Ectodermal cell (in vitro differentiated cells): Measurements from ENCODE around the gene ASIC2.

ENCODE experiments used
- H3K27ac ChIP-seq: 2 replicates; pipeline ENCODE4 v1.7.0; 2013; ENCODE audit warnings: mild to moderate bottlenecking, low read depth, low read length; ENCODE audit not compliant: insufficient read depth, poor library complexity, severe bottlenecking
- H3K27me3 ChIP-seq: 2 replicates; pipeline ENCODE4 v1.7.0; 2013; ENCODE audit warnings: mild to moderate bottlenecking, low read length; ENCODE audit not compliant: insufficient read depth, control insufficient read depth, poor library complexity, severe bottlenecking
- H3K36me3 ChIP-seq: one replicate; pipeline ENCODE4 v1.7.0; 2013; ENCODE audit warnings: low read length; ENCODE audit not compliant: control insufficient read depth, insufficient read depth
- H3K4me1 ChIP-seq: one replicate; pipeline ENCODE4 v1.7.0; 2013; ENCODE audit warnings: low read length; ENCODE audit not compliant: control insufficient read depth, insufficient read depth
- H3K4me3 ChIP-seq: 2 replicates; pipeline ENCODE4 v1.7.0; 2013; ENCODE audit warnings: low read depth, low read length, control low read depth; ENCODE audit not compliant: insufficient read depth
- H3K9me3 ChIP-seq: 2 replicates; pipeline ENCODE4 v1.7.0; 2013; ENCODE audit warnings: mild to moderate bottlenecking, low read length, moderate library complexity; ENCODE audit not compliant: control insufficient read depth
- WGBS, 2 experiments: methylation state at CpG; one replicate each; pipeline ENCODE4 v1.1.7; 2013; ENCODE audit warnings: missing lambda C conversion rate in 2 of 2; 5-methylcytosine and 5-hydroxymethylcytosine counted together

ASIC2 gene

GRCh38 chr17:33245183-33245582, 47.9 kb downstream of the ASIC2 start:
- Histone ChIP-seq H3K9me3 (no peaks in the 10 kb centered on the region), H3K27ac (no peak overlapping the region), H3K4me1 (no peaks in the 10 kb centered on the region), H3K4me3 (no peak overlapping the region), H3K27me3 (no peaks in the 10 kb centered on the region), H3K36me3 (no peaks in the 10 kb centered on the region)
- 94 to 95% methylated on average over 2 of the region's 2 CpGs for WGBS, 2 experiments

GRCh38 chr17:33243732-33244131, 49.4 kb downstream of the ASIC2 start:
- Histone ChIP-seq H3K4me3 (no peak overlapping the region), H3K27me3 (no peaks in the 10 kb centered on the region), H3K27ac (no peak overlapping the region), H3K9me3 (no peaks in the 10 kb centered on the region), H3K4me1 (no peaks in the 10 kb centered on the region), H3K36me3 (no peaks in the 10 kb centered on the region)
- WGBS, 2 experiments, result 93 to 94% methylated on average over 3 of the region's 3 CpGs

GRCh38 chr17:33242375-33243124, 50.5 kb downstream of the ASIC2 start:
- H3K36me3 ChIP-seq, result no peaks in the 10 kb centered on the region
- H3K27ac ChIP-seq, result no peak overlapping the region
- no peaks in the 10 kb centered on the region for H3K4me1 ChIP-seq
- H3K9me3 ChIP-seq, result no peaks in the 10 kb centered on the region
- 69 to 80% methylated on average over 7 to 8 of the region's 8 CpGs for WGBS, 2 experiments
- H3K27me3 ChIP-seq, result no peaks in the 10 kb centered on the region
- H3K4me3 ChIP-seq, result no peak overlapping the region

- no peaks in the 10 kb centered on the region for H3K27me3 ChIP-seq
- no peaks in the 10 kb centered on the region for H3K9me3 ChIP-seq
- no peak overlapping the region for H3K27ac ChIP-seq
- H3K4me3 ChIP-seq, result no peak overlapping the region
- no peaks in the 10 kb centered on the region for H3K4me1 ChIP-seq
- no peaks in the 10 kb centered on the region for H3K36me3 ChIP-seq
Measured at GRCh38 chr17:33241390-33241789, 51.7 kb downstream of the ASIC2 start.

- 80 to 86% methylated on average over 6 of the region's 6 CpGs for WGBS, 2 experiments
- H3K27ac ChIP-seq, result no peak overlapping the region
- no peaks in the 10 kb centered on the region for H3K36me3 ChIP-seq
- no peak overlapping the region for H3K4me3 ChIP-seq
- H3K27me3 ChIP-seq, result no peaks in the 10 kb centered on the region
- no peaks in the 10 kb centered on the region for H3K4me1 ChIP-seq
- H3K9me3 ChIP-seq, result no peaks in the 10 kb centered on the region
Measured at GRCh38 chr17:33240362-33240761, 52.7 kb downstream of the ASIC2 start.

GRCh38 chr17:33239702-33240101, 53.4 kb downstream of the ASIC2 start:
- no peaks in the 10 kb centered on the region for H3K36me3 ChIP-seq
- no peaks in the 10 kb centered on the region for H3K9me3 ChIP-seq
- H3K27ac ChIP-seq, result no peak overlapping the region
- no peak overlapping the region for H3K4me3 ChIP-seq
- no peaks in the 10 kb centered on the region for H3K27me3 ChIP-seq
- H3K4me1 ChIP-seq, result no peaks in the 10 kb centered on the region
- 80 to 86% methylated on average over 1 of the region's 1 CpG for WGBS, 2 experiments

- H3K27ac ChIP-seq, result no peak overlapping the region
- WGBS, 2 experiments, result 90 to 91% methylated on average over 6 of the region's 6 CpGs
- H3K9me3 ChIP-seq, result no peaks in the 10 kb centered on the region
Measured at GRCh38 chr17:33234930-33235685, 58.0 kb downstream of the ASIC2 start.

GRCh38 chr17:33234233-33234632, 58.9 kb downstream of the ASIC2 start:
- Histone ChIP-seq H3K27me3 (no peaks in the 10 kb centered on the region), H3K4me1 (no peaks in the 10 kb centered on the region), H3K27ac (no peak overlapping the region), H3K36me3 (no peaks in the 10 kb centered on the region), H3K9me3 (no peaks in the 10 kb centered on the region), H3K4me3 (no peak overlapping the region)
- WGBS, 2 experiments, result 94 to 100% methylated on average over 4 of the region's 4 CpGs

More at GRCh38 chr17:33234930-33235685, 58.0 kb downstream of the ASIC2 start:
- Histone ChIP-seq H3K4me1 (no peaks in the 10 kb centered on the region), H3K36me3 (no peaks in the 10 kb centered on the region), H3K27me3 (no peaks in the 10 kb centered on the region), H3K4me3 (no peak overlapping the region)

GRCh38 chr17:33233811-33234177, 59.3 kb downstream of the ASIC2 start:
- Histone ChIP-seq H3K4me1 (no peaks in the 10 kb centered on the region), H3K4me3 (no peak overlapping the region), H3K27ac (no peak overlapping the region), H3K9me3 (no peaks in the 10 kb centered on the region), H3K27me3 (no peaks in the 10 kb centered on the region), H3K36me3 (no peaks in the 10 kb centered on the region)
- WGBS, 2 experiments, result 91 to 93% methylated on average over 4 to 5 of the region's 5 CpGs

- no peaks in the 10 kb centered on the region for H3K27me3 ChIP-seq
- H3K27ac ChIP-seq, result no peak overlapping the region
- no peaks in the 10 kb centered on the region for H3K36me3 ChIP-seq
- no peak overlapping the region for H3K4me3 ChIP-seq
- 86 to 88% methylated on average over 7 of the region's 7 CpGs for WGBS, 2 experiments
- no peaks in the 10 kb centered on the region for H3K9me3 ChIP-seq
- no peaks in the 10 kb centered on the region for H3K4me1 ChIP-seq
Measured at GRCh38 chr17:33229499-33229898, 63.6 kb downstream of the ASIC2 start.
